Astrocyte (in vitro differentiated cells and primary cell): ENCODE measurements around the gene ROBO2.

Experiments
- EZH2 ChIP-seq: IDR thresholded peaks from 2 replicates; pipeline ENCODE4 v1.6.1; 2012; ENCODE audit warnings: mild to moderate bottlenecking, low read length, inconsistent platforms; ENCODE audit not compliant: insufficient read depth
- TF ChIP-seq, protein P1 (sequence below): IDR thresholded peaks from 2 replicates; pipeline ENCODE4 v1.5.1; 2011; ENCODE audit warnings: low read depth, mild to moderate bottlenecking, inconsistent platforms, low read length, moderate library complexity; ENCODE audit not compliant: insufficient read depth

DNA sequence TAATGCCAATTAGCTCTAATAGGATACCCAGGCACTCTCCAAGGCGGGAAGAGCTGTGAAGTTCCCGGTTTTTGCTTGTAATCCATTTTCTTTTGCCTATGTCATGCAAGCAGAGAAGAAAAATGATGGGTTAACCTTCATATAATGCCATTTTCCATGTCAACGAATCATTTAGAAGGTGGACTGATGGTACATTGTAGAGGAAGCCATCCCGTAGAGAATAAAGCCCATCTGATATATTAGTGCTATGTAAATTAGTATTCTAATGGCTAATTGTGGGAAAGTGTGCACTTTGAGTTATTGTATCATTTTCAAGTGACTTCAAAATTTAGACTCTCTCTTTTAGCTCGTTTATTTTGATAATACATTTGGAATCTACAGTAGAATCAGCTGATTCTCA, 509.1 kb downstream of the ROBO2 start:
- TF ChIP-seq EZH2: no peak
- TF ChIP-seq, protein P1, sequence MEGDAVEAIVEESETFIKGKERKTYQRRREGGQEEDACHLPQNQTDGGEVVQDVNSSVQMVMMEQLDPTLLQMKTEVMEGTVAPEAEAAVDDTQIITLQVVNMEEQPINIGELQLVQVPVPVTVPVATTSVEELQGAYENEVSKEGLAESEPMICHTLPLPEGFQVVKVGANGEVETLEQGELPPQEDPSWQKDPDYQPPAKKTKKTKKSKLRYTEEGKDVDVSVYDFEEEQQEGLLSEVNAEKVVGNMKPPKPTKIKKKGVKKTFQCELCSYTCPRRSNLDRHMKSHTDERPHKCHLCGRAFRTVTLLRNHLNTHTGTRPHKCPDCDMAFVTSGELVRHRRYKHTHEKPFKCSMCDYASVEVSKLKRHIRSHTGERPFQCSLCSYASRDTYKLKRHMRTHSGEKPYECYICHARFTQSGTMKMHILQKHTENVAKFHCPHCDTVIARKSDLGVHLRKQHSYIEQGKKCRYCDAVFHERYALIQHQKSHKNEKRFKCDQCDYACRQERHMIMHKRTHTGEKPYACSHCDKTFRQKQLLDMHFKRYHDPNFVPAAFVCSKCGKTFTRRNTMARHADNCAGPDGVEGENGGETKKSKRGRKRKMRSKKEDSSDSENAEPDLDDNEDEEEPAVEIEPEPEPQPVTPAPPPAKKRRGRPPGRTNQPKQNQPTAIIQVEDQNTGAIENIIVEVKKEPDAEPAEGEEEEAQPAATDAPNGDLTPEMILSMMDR: no peak
